ENCODE results near the gene ZNRF1. TPM values are rescaled to one million over a fixed set of nuclear protein-coding genes. Genes with fewer than 3 reads are reported as not detected.

ZNRF1 gene
- total RNA-seq, 6 experiments from 2014 or later: 10.2 to 18.8 (median 11.1) TPM

DNA sequence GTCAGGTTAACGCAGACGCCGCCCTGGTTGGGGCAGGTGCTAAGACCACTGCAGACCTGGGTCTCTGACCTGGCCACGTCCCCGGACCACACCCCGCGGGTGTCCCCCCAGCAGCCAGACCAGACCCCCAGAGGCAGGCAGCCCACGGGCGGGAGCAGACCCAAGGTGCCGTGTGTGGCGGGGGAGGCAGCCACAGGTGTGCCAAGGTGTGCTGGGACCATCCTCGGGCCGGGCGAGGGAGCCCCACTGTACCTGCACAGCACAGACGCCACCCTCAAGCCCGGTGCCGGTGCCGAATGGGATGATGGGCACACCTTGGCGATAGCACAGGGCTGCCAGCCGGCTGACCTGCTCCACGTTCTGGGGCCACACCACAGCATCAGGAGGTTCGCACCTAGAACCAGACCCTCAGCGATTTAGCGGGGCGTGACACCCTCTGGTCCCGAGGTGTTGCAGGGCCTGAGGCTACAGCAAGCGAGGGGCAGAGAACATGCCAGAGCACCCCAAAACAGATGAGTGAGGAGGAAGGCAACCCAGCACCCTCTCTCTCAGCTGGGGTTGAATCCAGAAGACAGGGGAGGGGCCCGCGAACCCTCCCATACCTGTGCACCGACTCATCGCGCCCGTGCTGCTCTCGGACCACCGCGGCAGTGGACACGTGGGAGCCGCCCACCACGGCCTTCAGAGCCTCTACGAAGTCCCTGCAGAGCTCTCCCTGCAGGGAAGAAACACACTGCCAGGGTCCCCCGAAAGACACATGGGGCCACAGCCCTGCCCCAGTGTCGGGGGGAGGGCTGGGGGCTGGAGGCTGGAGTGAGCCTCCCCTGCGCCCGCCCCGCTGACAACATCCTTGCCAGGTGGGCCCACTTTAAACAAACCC lies 116.4 kb downstream of the ZNRF1 start:
- WGBS (ENCODE audit: insufficient coverage, low coverage, low lambda C conversion rate, missing lambda C conversion rate): 65% methylated on average over 15 of the region's 45 CpGs
- DNase-seq (peak in 1 of 3 donors; percentile 51), ATAC-seq (no peak)
- intact Hi-C loops (cut with DNase I): loop anchor here (5.0 to 10.0 kb wide), 2 partner anchors 118 to 120 kb away; partner anchors contain the start of gene ZNRF1 (in 2 of the 2)
- Histone ChIP-seq H3K27me3 (no peaks in the 10 kb centered on the region), H3K9me3 (no peaks in the 10 kb centered on the region), H3K4me1 (peaks cover 0 to 45% (median 9%) of the 10 kb centered on the region in 4 donors), H3K4me3 (peak overlapping the region; percentile 57 to 82 (median 65)), H3K36me3 (peaks cover 0 to 13% (median 3%) of the 10 kb centered on the region in 4 donors), H3K27ac (peak overlapping the region in 2 of 3 donors; percentile 66 to 93)
- TF ChIP-seq, protein P1, sequence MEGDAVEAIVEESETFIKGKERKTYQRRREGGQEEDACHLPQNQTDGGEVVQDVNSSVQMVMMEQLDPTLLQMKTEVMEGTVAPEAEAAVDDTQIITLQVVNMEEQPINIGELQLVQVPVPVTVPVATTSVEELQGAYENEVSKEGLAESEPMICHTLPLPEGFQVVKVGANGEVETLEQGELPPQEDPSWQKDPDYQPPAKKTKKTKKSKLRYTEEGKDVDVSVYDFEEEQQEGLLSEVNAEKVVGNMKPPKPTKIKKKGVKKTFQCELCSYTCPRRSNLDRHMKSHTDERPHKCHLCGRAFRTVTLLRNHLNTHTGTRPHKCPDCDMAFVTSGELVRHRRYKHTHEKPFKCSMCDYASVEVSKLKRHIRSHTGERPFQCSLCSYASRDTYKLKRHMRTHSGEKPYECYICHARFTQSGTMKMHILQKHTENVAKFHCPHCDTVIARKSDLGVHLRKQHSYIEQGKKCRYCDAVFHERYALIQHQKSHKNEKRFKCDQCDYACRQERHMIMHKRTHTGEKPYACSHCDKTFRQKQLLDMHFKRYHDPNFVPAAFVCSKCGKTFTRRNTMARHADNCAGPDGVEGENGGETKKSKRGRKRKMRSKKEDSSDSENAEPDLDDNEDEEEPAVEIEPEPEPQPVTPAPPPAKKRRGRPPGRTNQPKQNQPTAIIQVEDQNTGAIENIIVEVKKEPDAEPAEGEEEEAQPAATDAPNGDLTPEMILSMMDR (IDR thresholded peaks at IDR 0.05): no peak
- TF ChIP-seq POLR2A (IDR thresholded peaks at IDR 0.05): no peak

DNA sequence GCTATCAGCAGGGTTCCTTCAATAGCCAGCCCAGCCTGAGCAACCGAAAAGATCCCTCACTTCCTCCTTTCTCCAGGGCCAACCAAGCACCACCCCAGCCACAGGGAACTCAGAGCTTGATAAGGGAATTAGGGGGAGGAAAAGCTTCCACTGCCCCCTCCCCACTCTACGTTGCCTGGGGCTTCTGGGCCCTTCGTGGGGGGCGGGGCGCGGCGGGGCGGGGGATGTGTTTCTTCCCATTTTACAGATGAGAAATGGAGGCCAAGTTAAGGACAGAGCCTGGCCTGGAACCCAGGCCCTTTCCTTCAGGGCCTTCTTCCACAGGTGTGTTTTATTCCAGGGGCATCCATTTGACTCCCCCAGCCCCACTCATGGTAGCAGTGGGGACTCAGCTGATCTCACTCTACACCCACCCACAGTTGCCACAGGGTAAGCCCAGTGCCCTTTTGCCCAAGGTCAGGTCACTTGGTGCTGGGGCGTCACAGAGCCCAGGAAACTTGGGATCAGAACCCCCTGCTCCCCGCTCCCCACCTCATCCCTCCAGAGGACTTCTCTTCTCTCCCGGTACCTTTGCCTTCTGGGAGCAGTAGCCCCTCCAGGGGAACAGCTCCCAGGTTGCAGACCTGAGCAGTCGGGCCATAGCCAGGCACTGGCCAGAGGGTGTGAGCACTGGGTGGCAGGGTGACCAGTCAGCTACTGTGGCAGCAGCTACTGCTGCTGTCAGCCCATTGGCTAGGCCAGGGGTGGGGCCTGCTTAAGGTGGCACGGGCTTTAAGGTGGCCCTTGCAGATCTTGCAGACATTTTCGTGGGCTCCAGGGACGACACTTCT lies 117.5 kb downstream of the ZNRF1 start, which contains the start of gene LDHD:
Gene LDHD, minus strand, starts transcription at position 700 of the 830 bp plus-strand sequence. Its CDS starts 60 bp downstream, at position 640.
- peak; percentile 92 to 96 (median 96) for DNase-seq

DNA sequence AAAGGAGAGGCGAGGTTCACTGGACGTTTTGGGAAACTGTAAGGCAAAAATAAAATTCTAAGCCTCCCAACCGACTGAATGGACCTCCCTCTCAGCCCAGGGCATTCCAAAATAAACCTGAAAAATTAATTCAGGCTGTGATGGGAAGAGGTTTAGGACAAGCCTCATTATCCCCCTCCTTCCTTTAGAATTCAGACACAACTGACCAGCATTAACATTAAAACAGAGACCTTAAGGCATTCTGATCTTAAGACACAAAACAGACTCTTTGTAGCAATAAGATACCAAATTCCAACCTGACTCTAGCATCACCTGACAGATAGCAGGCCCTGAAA lies 118.1 kb downstream of the ZNRF1 start:
- no peak for ATAC-seq
- H3K4me3 ChIP-seq: peak overlapping the region in 1 of 3 donors; percentile 57
- intact Hi-C loops (cut with DNase I): loop anchor here in 1 of 2 donors (10.0 kb wide), 1 partner anchor 122 kb away; the partner anchor contains the start of gene ZNRF1

More for the DNA sequence above, 117.5 kb downstream of the ZNRF1 start, which contains the start of gene LDHD:
- peak within 1 kb of the TSS; percentile 57 to 82 (median 65) for H3K4me3 ChIP-seq
- H3K9me3 ChIP-seq: no peaks in the 10 kb centered on the region
- H3K27ac ChIP-seq: peak within 1 kb of the TSS; percentile 66 to 93 (median 72)
- peaks cover 0 to 34% (median 3%) of the 10 kb centered on the region in 4 donors for H3K4me1 ChIP-seq
- H3K27me3 ChIP-seq: no peaks in the 10 kb centered on the region
- WGBS (ENCODE audit: insufficient coverage, low coverage, low lambda C conversion rate, missing lambda C conversion rate): 26% methylated on average over 8 of the region's 15 CpGs
- H3K36me3 ChIP-seq: peaks cover 0 to 13% (median 3%) of the 10 kb centered on the region in 4 donors
- intact Hi-C loops (cut with DNase I): loop anchor here in 1 of 2 donors (10.0 kb wide), 1 partner anchor 121 kb away; the partner anchor contains the start of gene ZNRF1
- peak; percentile 89 to 95 (median 92) for ATAC-seq
- TF ChIP-seq POLR2A (IDR thresholded peaks at IDR 0.05): peak; percentile 94
- TF ChIP-seq, protein P1 (IDR thresholded peaks at IDR 0.05): no peak

More for the DNA sequence above, 118.1 kb downstream of the ZNRF1 start:
- Histone ChIP-seq H3K36me3 (peaks cover 0 to 13% (median 3%) of the 10 kb centered on the region in 4 donors), H3K9me3 (peaks cover 0 to 2% (median 0%) of the 10 kb centered on the region in 4 donors), H3K4me1 (peaks cover 0 to 28% (median under 1%) of the 10 kb centered on the region in 4 donors), H3K27me3 (no peaks in the 10 kb centered on the region), H3K27ac (peak overlapping the region in 2 of 3 donors; percentile 66 to 93)
- 25% methylated on average over 3 of the region's 3 CpGs for WGBS (ENCODE audit: insufficient coverage, low coverage, low lambda C conversion rate, missing lambda C conversion rate)
- DNase-seq: no peak
- TF ChIP-seq, protein P1 (IDR thresholded peaks at IDR 0.05): no peak
- TF ChIP-seq POLR2A (IDR thresholded peaks at IDR 0.05): no peak

All from right lobe of liver (tissue), 6 donors.